CD14-positive monocyte (primary cell): ENCODE results near the gene ISG20. TPM values are rescaled to one million over a fixed set of nuclear protein-coding genes. Genes with fewer than 3 reads are reported as not detected.

Source experiments
- DNase-seq, 3 donors: peaks; one replicate each; pipeline ENCODE4 v3.0.0-alpha.2; 2011 to 2022
- H2AFZ ChIP-seq: 2 replicates; pipeline ENCODE4 v1.6.0; 2012; ENCODE audit warnings: mild to moderate bottlenecking, low read depth, low read length, inconsistent platforms; ENCODE audit not compliant: insufficient read depth, poor library complexity, severe bottlenecking
- H3K27ac ChIP-seq, 2 donors: 1 replicate in 1 of 2; 2 replicates in 1 of 2; pipeline ENCODE4 v1.5.1; 2012 to 2013; ENCODE audit warnings: low read length in 2 of 2, control low read depth in 1 of 2, inconsistent platforms in 1 of 2, low read depth in 1 of 2, mild to moderate bottlenecking in 1 of 2
- H3K27me3 ChIP-seq, 2 donors: one replicate each; pipeline versions ENCODE4 v1.6.0 to v1.6.1; 2011 to 2013; ENCODE audit warnings: low read length in 2 of 2; ENCODE audit not compliant: control insufficient read depth in 2 of 2, insufficient read depth in 2 of 2
- H3K36me3 ChIP-seq, 2 donors: replicated peaks in 1 of 2; 1 replicate in 1 of 2; 2 replicates in 1 of 2; pipeline versions ENCODE4 v1.5.1 to v1.6.1; 2012 to 2013; ENCODE audit warnings: low read length in 2 of 2, control low read depth in 1 of 2, inconsistent platforms in 1 of 2, mild to moderate bottlenecking in 1 of 2; ENCODE audit not compliant: insufficient read depth in 2 of 2, control insufficient read depth in 1 of 2
- H3K4me1 ChIP-seq, 2 donors: 1 replicate in 1 of 2; 2 replicates in 1 of 2; pipeline versions ENCODE4 v1.5.1 to v1.6.1; 2012 to 2013; ENCODE audit warnings: low read length in 2 of 2, control low read depth in 1 of 2, inconsistent platforms in 1 of 2, mild to moderate bottlenecking in 1 of 2, moderate library complexity in 1 of 2; ENCODE audit not compliant: insufficient read depth in 2 of 2, control insufficient read depth in 1 of 2
- H3K4me2 ChIP-seq: replicated peaks from 2 replicates; pipeline ENCODE3; 2012; ENCODE audit warnings: low read length, moderate library complexity, mild to moderate bottlenecking; ENCODE audit not compliant: poor library complexity, severe bottlenecking; ENCODE audit errors: extremely low read depth
- H3K4me3 ChIP-seq, 3 experiments: fragments of 200-600 bp in 1 of 3; sonication (generic) in 1 of 3; replicated peaks in 1 of 3; 1 replicate in 2 of 3; 2 replicates in 1 of 3; pipeline ENCODE4 v1.5.1; 2011 to 2013; ENCODE audit warnings: low read length in 3 of 3, mild to moderate bottlenecking in 3 of 3, control low read depth in 2 of 3, low read depth in 2 of 3, inconsistent platforms in 1 of 3, moderate library complexity in 1 of 3
- H3K79me2 ChIP-seq: 2 replicates; pipeline ENCODE4 v1.6.0; 2012; ENCODE audit warnings: mild to moderate bottlenecking, control low read depth, inconsistent platforms, low read length, moderate library complexity; ENCODE audit not compliant: insufficient read depth
- H3K9ac ChIP-seq: 2 replicates; pipeline ENCODE4 v1.6.0; 2017; ENCODE audit warnings: low read length, mild to moderate bottlenecking; ENCODE audit not compliant: insufficient read depth, poor library complexity, severe bottlenecking
- H3K9me3 ChIP-seq, 2 donors: replicated peaks in 1 of 2; 1 replicate in 1 of 2; 2 replicates in 1 of 2; pipeline versions ENCODE4 v1.5.1 to v1.6.1; 2012 to 2013; ENCODE audit warnings: low read length in 2 of 2, control low read depth in 1 of 2; ENCODE audit not compliant: control insufficient read depth in 1 of 2, insufficient read depth in 1 of 2
- H4K20me1 ChIP-seq: 2 replicates; pipeline ENCODE4 v1.6.0; 2012; ENCODE audit warnings: mild to moderate bottlenecking, low read length, control low read depth, moderate library complexity; ENCODE audit not compliant: insufficient read depth
- H3K27ac Mint-ChIP-seq, 7 donors: one replicate each; pipeline ENCODE4 v1.8.0; 2020; ENCODE audit warnings: mild to moderate bottlenecking in 7 of 7, mixed read lengths in 7 of 7, moderate library complexity in 6 of 7, inconsistent platforms in 2 of 7
- H3K27me3 Mint-ChIP-seq, 3 donors: one replicate each; pipeline ENCODE4 v1.8.0; 2021 to 2022; ENCODE audit warnings: low read depth in 3 of 3, mild to moderate bottlenecking in 3 of 3, mixed read lengths in 3 of 3, moderate library complexity in 3 of 3, inconsistent platforms in 1 of 3
- H3K36me3 Mint-ChIP-seq, 2 donors: one replicate each; pipeline ENCODE4 v1.8.0; 2020; ENCODE audit warnings: mixed read lengths in 2 of 2, inconsistent platforms in 1 of 2, mild to moderate bottlenecking in 1 of 2
- H3K4me1 Mint-ChIP-seq: one replicate; pipeline ENCODE4 v1.8.0; 2020; ENCODE audit warnings: mild to moderate bottlenecking, mixed read lengths
- H3K4me3 Mint-ChIP-seq, 2 donors: one replicate each; pipeline ENCODE4 v1.8.0; 2020; ENCODE audit warnings: mild to moderate bottlenecking in 2 of 2, mixed read lengths in 2 of 2, moderate library complexity in 1 of 2
- H3K9me3 Mint-ChIP-seq, 7 donors: one replicate each; pipeline ENCODE4 v1.8.0; 2020 to 2022; ENCODE audit warnings: mixed read lengths in 7 of 7, mild to moderate bottlenecking in 6 of 7, moderate library complexity in 6 of 7, inconsistent platforms in 2 of 7
- WGBS: methylation state at CpG from one replicate; pipeline ENCODE4 v1.1.5; 2013; ENCODE audit warnings: missing lambda C conversion rate; ENCODE audit not compliant: insufficient coverage; 5-methylcytosine and 5-hydroxymethylcytosine counted together
- intact Hi-C, 2 donors: fragments of 100-400 bp; cut with micrococcal nuclease; formaldehyde crosslinking; loops; one replicate each; pipeline versions ENCODE4 v1.15.0 to v1.15.1; 2023
- polyA plus RNA-seq, 3 donors: library from polyadenylated mRNA; depleted of rRNA in 1 of 3; unstranded in 2 of 3; stranded (reverse) in 1 of 3; fragments of 300-500 nt in 2 of 3; fragments of >200 nt in 1 of 3; fragmentation: Illumina TruSeq in 2 of 3; gene quantifications; 1 replicate in 2 of 3; 2 replicates in 1 of 3; pipeline ENCODE4 v1.2.3, GENCODE V29; 2012 to 2021
- TF ChIP-seq, protein P1 (sequence below): fragments of 200-600 bp; IDR thresholded peaks from one replicate; pipeline ENCODE4 v1.8.0; 2022; ENCODE audit warnings: antibody characterized with exemption, mild to moderate bottlenecking

Gene ISG20
- polyA plus RNA-seq, 3 donors: 15.6 to 29.3 (median 25.1) TPM

DNA sequence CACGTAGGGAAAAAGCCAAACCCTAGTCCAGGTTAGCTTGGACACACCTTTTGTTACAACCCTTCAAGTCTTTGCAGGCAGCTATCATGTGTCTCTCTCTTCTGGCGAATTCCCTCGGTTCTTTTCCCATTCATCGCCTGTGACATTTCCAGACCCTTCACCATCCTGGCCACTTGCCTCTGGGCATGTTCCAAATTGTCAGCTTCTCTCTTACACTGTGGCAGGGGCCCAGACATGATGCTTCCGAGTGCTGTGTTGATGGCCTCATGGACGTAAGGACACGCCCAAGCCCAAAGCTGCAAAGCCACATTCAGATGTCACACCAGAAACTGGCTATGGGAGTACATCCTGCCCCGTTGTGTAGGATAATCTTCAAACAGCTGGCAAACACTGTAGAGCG, 58.5 kb downstream of the ISG20 start:
- Mint-ChIP-seq H3K4me1 (no peaks in the 10 kb centered on the region), H3K4me3 (no peak overlapping the region), H3K27me3 (peaks cover 2 to 6% (median 6%) of the 10 kb centered on the region in 3 donors), H3K9me3 (peaks cover 0 to 3% (median 0%) of the 10 kb centered on the region in 7 donors), H3K27ac (peak overlapping the region in 1 of 7 donors; percentile 62), H3K36me3 (no peaks in the 10 kb centered on the region)
- TF ChIP-seq, protein P1, sequence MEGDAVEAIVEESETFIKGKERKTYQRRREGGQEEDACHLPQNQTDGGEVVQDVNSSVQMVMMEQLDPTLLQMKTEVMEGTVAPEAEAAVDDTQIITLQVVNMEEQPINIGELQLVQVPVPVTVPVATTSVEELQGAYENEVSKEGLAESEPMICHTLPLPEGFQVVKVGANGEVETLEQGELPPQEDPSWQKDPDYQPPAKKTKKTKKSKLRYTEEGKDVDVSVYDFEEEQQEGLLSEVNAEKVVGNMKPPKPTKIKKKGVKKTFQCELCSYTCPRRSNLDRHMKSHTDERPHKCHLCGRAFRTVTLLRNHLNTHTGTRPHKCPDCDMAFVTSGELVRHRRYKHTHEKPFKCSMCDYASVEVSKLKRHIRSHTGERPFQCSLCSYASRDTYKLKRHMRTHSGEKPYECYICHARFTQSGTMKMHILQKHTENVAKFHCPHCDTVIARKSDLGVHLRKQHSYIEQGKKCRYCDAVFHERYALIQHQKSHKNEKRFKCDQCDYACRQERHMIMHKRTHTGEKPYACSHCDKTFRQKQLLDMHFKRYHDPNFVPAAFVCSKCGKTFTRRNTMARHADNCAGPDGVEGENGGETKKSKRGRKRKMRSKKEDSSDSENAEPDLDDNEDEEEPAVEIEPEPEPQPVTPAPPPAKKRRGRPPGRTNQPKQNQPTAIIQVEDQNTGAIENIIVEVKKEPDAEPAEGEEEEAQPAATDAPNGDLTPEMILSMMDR: no peak
- no peaks in the 10 kb centered on the region for H3K4me1 ChIP-seq
- no peak overlapping the region for H3K4me2 ChIP-seq
- H3K36me3 ChIP-seq: no peaks in the 10 kb centered on the region
- DNase-seq: no peak
- H3K9ac ChIP-seq: no peak overlapping the region
- no peak overlapping the region for H2AFZ ChIP-seq
- H4K20me1 ChIP-seq: no peaks in the 10 kb centered on the region
- H3K27ac ChIP-seq: no peak overlapping the region
- no peaks in the 10 kb centered on the region for H3K27me3 ChIP-seq
- H3K9me3 ChIP-seq: no peaks in the 10 kb centered on the region
- no peaks in the 10 kb centered on the region for H3K79me2 ChIP-seq
- no peak overlapping the region for H3K4me3 ChIP-seq
- intact Hi-C loops: no loop called here
- whole genome bisulfite sequencing: 93% methylated on average over 7 of the region's 9 CpGs

DNA sequence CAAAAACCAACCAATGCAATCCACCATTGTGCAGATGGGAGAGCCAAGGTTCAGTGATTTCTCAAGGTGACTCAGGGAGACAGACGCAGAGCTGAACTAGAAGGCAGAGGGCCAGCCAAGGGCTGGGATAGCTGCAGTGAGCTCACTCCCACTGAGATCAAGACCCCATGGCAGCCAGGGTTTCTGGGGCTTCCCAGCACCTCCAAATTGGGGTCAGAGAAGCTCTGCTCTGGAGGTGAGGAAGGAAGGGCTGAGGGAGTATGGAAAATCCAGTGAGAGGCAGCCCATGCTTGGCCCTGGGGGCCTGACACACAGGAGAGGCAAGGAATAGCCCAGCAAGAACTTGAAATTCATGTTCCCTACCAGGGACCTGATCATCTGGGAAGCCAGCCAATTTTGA, 61.0 kb downstream of the ISG20 start:
- WGBS: 100% methylated on average over 1 of the region's 1 CpG
- H3K27ac ChIP-seq: no peak overlapping the region
- peaks cover 0 to 3% (median 0%) of the 10 kb centered on the region in 7 donors for H3K9me3 Mint-ChIP-seq
- TF ChIP-seq, protein P1: no peak
- H2AFZ ChIP-seq: no peak overlapping the region
- peaks cover 2% of the 10 kb centered on the region for H3K4me1 Mint-ChIP-seq
- H3K79me2 ChIP-seq: no peaks in the 10 kb centered on the region
- no peaks in the 10 kb centered on the region for H3K36me3 ChIP-seq
- no peaks in the 10 kb centered on the region for H3K9me3 ChIP-seq
- H3K4me3 ChIP-seq: no peak overlapping the region
- H3K27me3 Mint-ChIP-seq: peaks cover 13 to 23% (median 18%) of the 10 kb centered on the region in 3 donors
- peaks cover 12 to 23% of the 10 kb centered on the region in 2 donors for H3K27me3 ChIP-seq
- no peak overlapping the region for H3K4me3 Mint-ChIP-seq
- H3K4me1 ChIP-seq: no peaks in the 10 kb centered on the region
- H3K27ac Mint-ChIP-seq: no peak overlapping the region
- DNase-seq: no peak
- no peak overlapping the region for H3K4me2 ChIP-seq
- no peaks in the 10 kb centered on the region for H4K20me1 ChIP-seq
- intact Hi-C loops: no loop called here
- no peak overlapping the region for H3K9ac ChIP-seq
- H3K36me3 Mint-ChIP-seq: no peaks in the 10 kb centered on the region
